HG03108 (cell line): Measurements from ENCODE around the gene TMEM266.

Experiments
- ATAC-seq: cut with Tn5 transposase; IDR thresholded peaks from one replicate; pipeline ENCODE4 v1.9.1; 2021; ENCODE audit warnings: moderate library complexity; ENCODE audit not compliant: unreplicated experiment

Gene TMEM266

GRCh38 chr15:76065245-76065644 is 5.5 kb downstream of the TMEM266 start:
- ATAC-seq, result no peak

GRCh38 chr15:76065793-76066192 is 6.0 kb downstream of the TMEM266 start:
- no peak for ATAC-seq

GRCh38 chr15:76070192-76070591 is 10.4 kb downstream of the TMEM266 start:
- ATAC-seq, result no peak

- no peak for ATAC-seq
Observed at GRCh38 chr15:76070921-76071635, 11.3 kb downstream of the TMEM266 start.

GRCh38 chr15:76071806-76072205 is 12.0 kb downstream of the TMEM266 start:
- no peak for ATAC-seq

GRCh38 chr15:76073554-76073953 is 13.8 kb downstream of the TMEM266 start:
- ATAC-seq, result no peak

GRCh38 chr15:76075046-76075445 is 15.3 kb downstream of the TMEM266 start:
- no peak for ATAC-seq

- no peak for ATAC-seq
Observed at GRCh38 chr15:76078285-76078877, 18.6 kb downstream of the TMEM266 start.

GRCh38 chr15:76084256-76084655 is 24.5 kb downstream of the TMEM266 start:
- ATAC-seq, result no peak

- no peak for ATAC-seq
Observed at GRCh38 chr15:76098685-76099084, 38.9 kb downstream of the TMEM266 start.

GRCh38 chr15:76099388-76099787 is 39.6 kb downstream of the TMEM266 start:
- ATAC-seq, result no peak

- no peak for ATAC-seq
Observed at GRCh38 chr15:76100361-76100760, 40.6 kb downstream of the TMEM266 start.

- ATAC-seq, result no peak
Observed at GRCh38 chr15:76101655-76102054, 41.9 kb downstream of the TMEM266 start.

GRCh38 chr15:76105391-76105790 is 45.6 kb downstream of the TMEM266 start:
- no peak for ATAC-seq

GRCh38 chr15:76105911-76106310 is 46.1 kb downstream of the TMEM266 start:
- ATAC-seq, result no peak

- ATAC-seq, result no peak
Observed at GRCh38 chr15:76107169-76107568, 47.4 kb downstream of the TMEM266 start.

GRCh38 chr15:76108021-76108723 is 48.4 kb downstream of the TMEM266 start:
- ATAC-seq, result no peak

GRCh38 chr15:76109046-76109445 is 49.3 kb downstream of the TMEM266 start:
- no peak for ATAC-seq

GRCh38 chr15:76114561-76114960 is 54.8 kb downstream of the TMEM266 start:
- ATAC-seq, result no peak

- ATAC-seq, result no peak
Observed at GRCh38 chr15:76116138-76116885, 56.5 kb downstream of the TMEM266 start.

GRCh38 chr15:76117181-76117580 is 57.4 kb downstream of the TMEM266 start:
- no peak for ATAC-seq
